Measurements from ENCODE around the gene ZNF710. TPM values are rescaled to one million over a fixed set of nuclear protein-coding genes. Genes with fewer than 3 reads are reported as not detected.

ZNF710 gene
- polyA plus RNA-seq, 1 donor from 2014 or later: 10.2 TPM

DNA sequence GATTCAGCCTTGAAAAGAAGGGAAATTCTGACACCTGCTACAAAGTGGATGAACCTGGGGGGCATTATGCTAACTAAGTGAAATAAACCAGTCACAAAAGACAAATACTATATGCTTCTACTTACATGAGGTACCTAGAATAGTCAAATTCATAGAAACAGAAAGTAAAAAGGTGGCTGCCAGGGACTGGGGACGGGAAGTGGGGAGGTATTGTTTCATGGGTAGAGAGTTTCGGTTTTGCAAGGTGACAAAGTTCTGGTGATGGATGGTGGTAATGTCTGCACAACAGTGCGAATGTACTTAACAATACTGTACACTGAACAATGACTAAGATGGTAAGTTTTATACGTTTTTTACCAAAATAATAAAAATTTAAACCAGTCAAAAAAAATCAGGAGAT, 96.4 kb downstream of the ZNF710 start:
- Histone ChIP-seq H3F3A (ENCODE audit: insufficient read depth, low read length, poor library complexity, severe bottlenecking) (no peaks in the 10 kb centered on the region), H2AFZ (ENCODE audit: low read depth, low read length) (no peak overlapping the region), H3K27ac (ENCODE audit: low read length) (no peak overlapping the region), H4K20me1 (ENCODE audit: insufficient read depth) (no peaks in the 10 kb centered on the region), H3K36me3 (ENCODE audit: insufficient read depth, low read length) (no peaks in the 10 kb centered on the region), H3K9ac (ENCODE audit: low read length) (no peak overlapping the region), H3K9me2 (ENCODE audit: insufficient read depth, low read length) (no peaks in the 10 kb centered on the region), H3K79me2 (replicated peaks; ENCODE audit: insufficient read depth, low read length) (peaks cover 50% of the 10 kb centered on the region), H3K4me3 (ENCODE audit: low read length) (no peak overlapping the region), H3K27me3 (ENCODE audit: insufficient read depth, low read depth, low read length) (no peaks in the 10 kb centered on the region), H3K4me2 (ENCODE audit: low read length) (no peak overlapping the region), H3K9me3 (ENCODE audit: low read length) (no peaks in the 10 kb centered on the region)
- TF ChIP-seq TAF1 (IDR thresholded peaks at IDR 0.05; ENCODE audit: low read depth) (no peak), RAD21 (conservative IDR thresholded peaks at IDR 0.05) (no peak), EZH2 (IDR thresholded peaks at IDR 0.05; ENCODE audit: borderline replicate concordance, insufficient read depth, low read length, poor library complexity, severe bottlenecking) (no peak), SMC3 (conservative IDR thresholded peaks at IDR 0.05; ENCODE audit: poor library complexity) (no peak)
- TF ChIP-seq, protein P1, sequence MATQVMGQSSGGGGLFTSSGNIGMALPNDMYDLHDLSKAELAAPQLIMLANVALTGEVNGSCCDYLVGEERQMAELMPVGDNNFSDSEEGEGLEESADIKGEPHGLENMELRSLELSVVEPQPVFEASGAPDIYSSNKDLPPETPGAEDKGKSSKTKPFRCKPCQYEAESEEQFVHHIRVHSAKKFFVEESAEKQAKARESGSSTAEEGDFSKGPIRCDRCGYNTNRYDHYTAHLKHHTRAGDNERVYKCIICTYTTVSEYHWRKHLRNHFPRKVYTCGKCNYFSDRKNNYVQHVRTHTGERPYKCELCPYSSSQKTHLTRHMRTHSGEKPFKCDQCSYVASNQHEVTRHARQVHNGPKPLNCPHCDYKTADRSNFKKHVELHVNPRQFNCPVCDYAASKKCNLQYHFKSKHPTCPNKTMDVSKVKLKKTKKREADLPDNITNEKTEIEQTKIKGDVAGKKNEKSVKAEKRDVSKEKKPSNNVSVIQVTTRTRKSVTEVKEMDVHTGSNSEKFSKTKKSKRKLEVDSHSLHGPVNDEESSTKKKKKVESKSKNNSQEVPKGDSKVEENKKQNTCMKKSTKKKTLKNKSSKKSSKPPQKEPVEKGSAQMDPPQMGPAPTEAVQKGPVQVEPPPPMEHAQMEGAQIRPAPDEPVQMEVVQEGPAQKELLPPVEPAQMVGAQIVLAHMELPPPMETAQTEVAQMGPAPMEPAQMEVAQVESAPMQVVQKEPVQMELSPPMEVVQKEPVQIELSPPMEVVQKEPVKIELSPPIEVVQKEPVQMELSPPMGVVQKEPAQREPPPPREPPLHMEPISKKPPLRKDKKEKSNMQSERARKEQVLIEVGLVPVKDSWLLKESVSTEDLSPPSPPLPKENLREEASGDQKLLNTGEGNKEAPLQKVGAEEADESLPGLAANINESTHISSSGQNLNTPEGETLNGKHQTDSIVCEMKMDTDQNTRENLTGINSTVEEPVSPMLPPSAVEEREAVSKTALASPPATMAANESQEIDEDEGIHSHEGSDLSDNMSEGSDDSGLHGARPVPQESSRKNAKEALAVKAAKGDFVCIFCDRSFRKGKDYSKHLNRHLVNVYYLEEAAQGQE (IDR thresholded peaks at IDR 0.05; ENCODE audit: borderline replicate concordance): no peak
- TF ChIP-seq, protein P2, sequence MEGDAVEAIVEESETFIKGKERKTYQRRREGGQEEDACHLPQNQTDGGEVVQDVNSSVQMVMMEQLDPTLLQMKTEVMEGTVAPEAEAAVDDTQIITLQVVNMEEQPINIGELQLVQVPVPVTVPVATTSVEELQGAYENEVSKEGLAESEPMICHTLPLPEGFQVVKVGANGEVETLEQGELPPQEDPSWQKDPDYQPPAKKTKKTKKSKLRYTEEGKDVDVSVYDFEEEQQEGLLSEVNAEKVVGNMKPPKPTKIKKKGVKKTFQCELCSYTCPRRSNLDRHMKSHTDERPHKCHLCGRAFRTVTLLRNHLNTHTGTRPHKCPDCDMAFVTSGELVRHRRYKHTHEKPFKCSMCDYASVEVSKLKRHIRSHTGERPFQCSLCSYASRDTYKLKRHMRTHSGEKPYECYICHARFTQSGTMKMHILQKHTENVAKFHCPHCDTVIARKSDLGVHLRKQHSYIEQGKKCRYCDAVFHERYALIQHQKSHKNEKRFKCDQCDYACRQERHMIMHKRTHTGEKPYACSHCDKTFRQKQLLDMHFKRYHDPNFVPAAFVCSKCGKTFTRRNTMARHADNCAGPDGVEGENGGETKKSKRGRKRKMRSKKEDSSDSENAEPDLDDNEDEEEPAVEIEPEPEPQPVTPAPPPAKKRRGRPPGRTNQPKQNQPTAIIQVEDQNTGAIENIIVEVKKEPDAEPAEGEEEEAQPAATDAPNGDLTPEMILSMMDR (IDR thresholded peaks at IDR 0.05; ENCODE audit: poor library complexity, severe bottlenecking): no peak

DNA sequence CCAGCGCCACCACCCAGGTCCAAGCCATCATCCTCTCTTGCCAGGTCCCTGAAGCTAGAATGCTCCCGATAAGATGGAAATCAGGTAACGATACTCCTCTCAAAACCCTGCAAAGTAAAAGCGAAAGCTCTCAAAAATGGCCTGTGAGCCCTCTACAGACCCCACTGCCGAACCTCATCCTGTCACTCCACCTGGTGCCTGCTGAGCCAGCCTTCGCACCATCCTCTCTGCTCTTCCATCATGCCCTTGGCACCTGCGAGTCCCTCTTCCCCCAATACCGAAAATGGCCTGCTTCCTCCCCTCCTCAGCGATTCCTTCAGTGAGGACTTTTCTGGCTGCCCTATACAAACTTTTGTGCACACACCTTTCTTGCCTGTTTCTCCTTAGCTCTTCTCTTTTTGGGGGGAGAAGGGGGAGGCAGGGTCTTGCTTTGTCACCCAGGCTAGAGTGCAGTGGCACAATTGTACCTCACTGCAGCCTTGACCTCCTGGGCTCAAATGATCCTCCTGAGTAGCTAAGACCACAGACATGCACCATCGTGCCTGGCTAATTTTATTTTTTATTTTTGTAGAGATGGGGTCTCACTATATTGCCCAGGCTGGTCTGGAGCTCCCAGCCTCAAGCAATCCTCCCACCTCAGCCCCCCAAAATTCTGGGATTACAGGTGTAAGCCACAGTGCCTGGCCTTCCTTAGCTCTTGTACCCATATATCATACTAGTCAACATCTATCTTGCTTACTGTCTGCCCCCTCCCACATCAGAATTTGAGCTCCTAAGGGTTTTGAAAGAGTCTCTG, 98.1 kb downstream of the ZNF710 start:
- H3K4me3 ChIP-seq (ENCODE audit: low read length): no peak overlapping the region
- TF ChIP-seq POLR2AphosphoS5 (IDR thresholded peaks at IDR 0.05) (no peak), SMC3 (conservative IDR thresholded peaks at IDR 0.05; ENCODE audit: poor library complexity) (no peak), MXI1 (conservative IDR thresholded peaks at IDR 0.05; ENCODE audit: poor library complexity, severe bottlenecking) (no peak), RAD21 (conservative IDR thresholded peaks at IDR 0.05) (no peak), TAF1 (IDR thresholded peaks at IDR 0.05; ENCODE audit: low read depth) (no peak), EZH2 (IDR thresholded peaks at IDR 0.05; ENCODE audit: borderline replicate concordance, insufficient read depth, low read length, poor library complexity, severe bottlenecking) (no peak), EP300 (conservative IDR thresholded peaks at IDR 0.05; ENCODE audit: poor library complexity, severe bottlenecking) (no peak)
- TF ChIP-seq, protein P1 (IDR thresholded peaks at IDR 0.05; ENCODE audit: borderline replicate concordance): no peak
- TF ChIP-seq, protein P2 (IDR thresholded peaks at IDR 0.05; ENCODE audit: poor library complexity, severe bottlenecking): no peak

More for the DNA sequence above, 98.1 kb downstream of the ZNF710 start:
- no peak overlapping the region for H3K27ac ChIP-seq (ENCODE audit: low read length)
- H3F3A ChIP-seq (ENCODE audit: insufficient read depth, low read length, poor library complexity, severe bottlenecking): no peaks in the 10 kb centered on the region
- H3K9ac ChIP-seq (ENCODE audit: low read length): no peak overlapping the region
- H3K9me3 ChIP-seq (ENCODE audit: low read length): no peaks in the 10 kb centered on the region
- no peaks in the 10 kb centered on the region for H3K27me3 ChIP-seq (ENCODE audit: insufficient read depth, low read depth, low read length)
- peaks cover 47% of the 10 kb centered on the region for H3K79me2 ChIP-seq (replicated peaks; ENCODE audit: insufficient read depth, low read length)
- no peak overlapping the region for H3K4me2 ChIP-seq (ENCODE audit: low read length)
- no peaks in the 10 kb centered on the region for H3K36me3 ChIP-seq (ENCODE audit: insufficient read depth, low read length)
- H3K9me2 ChIP-seq (ENCODE audit: insufficient read depth, low read length): no peaks in the 10 kb centered on the region
- no peak overlapping the region for H2AFZ ChIP-seq (ENCODE audit: low read depth, low read length)
- H4K20me1 ChIP-seq (ENCODE audit: insufficient read depth): no peaks in the 10 kb centered on the region

Measured in neural cell (in vitro differentiated cells).